H1 (cell line): Measurements from ENCODE around the gene ZNF488. TPM values are rescaled to one million over a fixed set of nuclear protein-coding genes. Genes with fewer than 3 reads are reported as not detected.

Source experiments
- CTCF ChIA-PET: fragments of 300-600 bp; sonication (Branson Sonifier 250); formaldehyde crosslinking; loops from one replicate; lab custom pipeline; 2021; ENCODE audit not compliant: partially characterized antibody; lab: Charles Lee
- POLR2A ChIA-PET: fragments of 300-600 bp; sonication (Branson Sonifier 250); formaldehyde crosslinking; loops from one replicate; lab custom pipeline; 2021; ENCODE audit warnings: inconsistent platforms; ENCODE audit not compliant: partially characterized antibody; lab: Charles Lee
- DNase-seq, 2 experiments: peaks; one replicate each; pipeline versions ENCODE4 v3.0.0 to v3.0.0-alpha.2; 2010 to 2022; ENCODE audit warnings: low spot score in 2 of 2, low read depth in 1 of 2, mixed read lengths in 1 of 2
- FAIRE-seq: peaks from 2 replicates; lab custom pipeline; 2011; peaks lifted over from hg19 to GRCh38; lab: Jason Lieb, UNC
- H2AFZ ChIP-seq: 2 replicates; pipeline ENCODE4 v1.8.1; 2012; ENCODE audit warnings: low read length, inconsistent platforms
- H2AK5ac ChIP-seq: 2 replicates; pipeline ENCODE4 v1.6.1; 2013; ENCODE audit warnings: low read depth, low read length
- H2BK120ac ChIP-seq: replicated peaks from 2 replicates; pipeline ENCODE3; 2013; ENCODE audit warnings: low read depth, low read length, inconsistent platforms
- H2BK12ac ChIP-seq: 2 replicates; pipeline ENCODE4 v1.6.1; 2013; ENCODE audit warnings: low read depth, low read length
- H2BK15ac ChIP-seq: 2 replicates; pipeline ENCODE4 v1.6.1; 2013; ENCODE audit warnings: low read length
- H2BK20ac ChIP-seq: 2 replicates; pipeline ENCODE4 v1.6.1; 2013; ENCODE audit warnings: low read length
- H2BK5ac ChIP-seq: 2 replicates; pipeline ENCODE4 v1.6.1; 2013; ENCODE audit warnings: low read depth, low read length
- H3K14ac ChIP-seq: 2 replicates; pipeline ENCODE4 v1.6.1; 2013; ENCODE audit warnings: inconsistent platforms; ENCODE audit not compliant: insufficient read length
- H3K18ac ChIP-seq: 2 replicates; pipeline ENCODE4 v1.6.1; 2013; ENCODE audit warnings: low read length; ENCODE audit errors: extremely low read depth
- H3K23ac ChIP-seq: 2 replicates; pipeline ENCODE4 v1.6.1; 2013; ENCODE audit warnings: inconsistent platforms; ENCODE audit not compliant: insufficient read length
- H3K23me2 ChIP-seq: 2 replicates; pipeline ENCODE4 v1.6.1; 2013; ENCODE audit warnings: low read depth, low read length
- H3K27ac ChIP-seq: 2 replicates; pipeline ENCODE4 v1.6.1; 2011; ENCODE audit warnings: low read depth, low read length, inconsistent platforms
- H3K27me3 ChIP-seq, 4 experiments: replicated peaks in 1 of 4; 1 replicate in 1 of 4; 2 replicates in 3 of 4; pipeline versions ENCODE4 v1.6.1 to v1.8.1; 2011 to 2013; ENCODE audit warnings: low read length in 3 of 4, mild to moderate bottlenecking in 3 of 4, inconsistent platforms in 2 of 4, mixed read lengths in 2 of 4, moderate library complexity in 1 of 4; ENCODE audit not compliant: control insufficient read depth in 3 of 4, insufficient read depth in 3 of 4; ENCODE audit errors: extremely low read depth in 1 of 4
- H3K36me3 ChIP-seq, 4 experiments: 2 replicates each; pipeline versions ENCODE4 v1.6.1 to v1.8.1; 2011 to 2013; ENCODE audit warnings: mild to moderate bottlenecking in 4 of 4, low read length in 3 of 4, moderate library complexity in 2 of 4, control low read depth in 1 of 4, inconsistent platforms in 1 of 4; ENCODE audit not compliant: insufficient read depth in 4 of 4, control insufficient read depth in 2 of 4
- H3K4ac ChIP-seq: replicated peaks from 2 replicates; pipeline ENCODE3; 2013; ENCODE audit warnings: low read length, low read depth, mixed read lengths, inconsistent platforms; ENCODE audit not compliant: insufficient read length
- H3K4me1 ChIP-seq, 4 experiments: replicated peaks in 1 of 4; 1 replicate in 1 of 4; 2 replicates in 3 of 4; pipeline versions ENCODE4 v1.6.1 to v1.8.1; 2011 to 2013; ENCODE audit warnings: low read length in 3 of 4, inconsistent platforms in 2 of 4, mixed read lengths in 1 of 4; ENCODE audit not compliant: insufficient read depth in 4 of 4, control insufficient read depth in 3 of 4
- H3K4me2 ChIP-seq, 2 experiments: 2 replicates each; pipeline versions ENCODE4 v1.6.1 to v1.8.1; 2011 to 2013; ENCODE audit warnings: low read depth in 2 of 2, low read length in 2 of 2, control low read depth in 1 of 2, inconsistent platforms in 1 of 2, mild to moderate bottlenecking in 1 of 2; ENCODE audit not compliant: insufficient read depth in 1 of 2
- H3K4me3 ChIP-seq, 4 experiments: fragments of 200-600, 300-600 bp in 1 of 4; sonication (generic), shearing (Covaris generic), sonication (Bioruptor Twin) in 1 of 4; 2 replicates each; pipeline versions ENCODE4 v1.5.1 to v1.8.1; 2011 to 2016; ENCODE audit warnings: low read length in 4 of 4, low read depth in 3 of 4, control low read depth in 2 of 4, inconsistent platforms in 2 of 4, mild to moderate bottlenecking in 2 of 4, mixed read lengths in 1 of 4, moderate library complexity in 1 of 4; ENCODE audit not compliant: insufficient read depth in 2 of 4; ENCODE audit errors: extremely low read depth in 1 of 4
- H3K56ac ChIP-seq: replicated peaks from 2 replicates; pipeline ENCODE3; 2013; ENCODE audit warnings: low read depth, mild to moderate bottlenecking, mixed read lengths, low read length, inconsistent platforms; ENCODE audit not compliant: insufficient read length
- H3K79me1 ChIP-seq: 2 replicates; pipeline ENCODE4 v1.6.1; 2013; ENCODE audit warnings: low read depth, low read length, control low read depth
- H3K79me2 ChIP-seq, 2 experiments: 2 replicates each; pipeline versions ENCODE4 v1.6.1 to v1.8.1; 2012 to 2013; ENCODE audit warnings: low read length in 2 of 2, mild to moderate bottlenecking in 2 of 2, inconsistent platforms in 1 of 2; ENCODE audit not compliant: insufficient read depth in 2 of 2, control insufficient read depth in 1 of 2
- H3K9ac ChIP-seq, 4 experiments: replicated peaks in 1 of 4; 1 replicate in 1 of 4; 2 replicates in 3 of 4; pipeline versions ENCODE4 v1.6.1 to v1.8.1; 2011 to 2013; ENCODE audit warnings: low read depth in 3 of 4, low read length in 3 of 4, control low read depth in 2 of 4, mild to moderate bottlenecking in 2 of 4, moderate library complexity in 2 of 4, inconsistent platforms in 1 of 4; ENCODE audit errors: extremely low read depth in 1 of 4
- H3K9me3 ChIP-seq, 2 experiments: 2 replicates each; pipeline versions ENCODE4 v1.6.1 to v1.8.1; 2012 to 2013; ENCODE audit warnings: mild to moderate bottlenecking in 2 of 2, moderate library complexity in 2 of 2, control low read depth in 1 of 2, inconsistent platforms in 1 of 2, low read depth in 1 of 2, low read length in 1 of 2, mixed read lengths in 1 of 2; ENCODE audit not compliant: insufficient read depth in 2 of 2
- H4K20me1 ChIP-seq, 2 experiments: replicated peaks in 1 of 2; 2 replicates each; pipeline versions ENCODE3 to v1.8.1; 2011 to 2013; ENCODE audit warnings: inconsistent platforms in 2 of 2, low read length in 2 of 2, mild to moderate bottlenecking in 1 of 2; ENCODE audit not compliant: insufficient read depth in 2 of 2, control insufficient read depth in 1 of 2
- H4K5ac ChIP-seq: 2 replicates; pipeline ENCODE4 v1.6.1; 2013; ENCODE audit warnings: low read length, low read depth, mixed read lengths, inconsistent platforms; ENCODE audit not compliant: insufficient read length
- H4K8ac ChIP-seq: 2 replicates; pipeline ENCODE4 v1.8.0; 2013; ENCODE audit warnings: mild to moderate bottlenecking, moderate library complexity, low read length, inconsistent platforms; ENCODE audit not compliant: insufficient read depth; ENCODE audit errors: extremely low read depth
- H4K91ac ChIP-seq: replicated peaks from 2 replicates; pipeline ENCODE3; 2013; ENCODE audit warnings: low read length, mixed read lengths, inconsistent platforms; ENCODE audit not compliant: insufficient read length
- BACH1 ChIP-seq: IDR thresholded peaks from 2 replicates; pipeline ENCODE4 v1.6.1; 2012; ENCODE audit warnings: low read length, improper control_type of control experiment
- WGBS, 2 experiments: shearing (Covaris generic) in 1 of 2; methylation state at CpG; one replicate each; pipeline versions ENCODE4 v1.1.6 to v1.1.7; 2013 to 2015; ENCODE audit warnings: low lambda C conversion rate in 2 of 2, mixed read lengths in 2 of 2, inconsistent platforms in 1 of 2, low coverage in 1 of 2, missing lambda C conversion rate in 1 of 2; ENCODE audit not compliant: insufficient replicate concordance in 2 of 2, insufficient coverage in 1 of 2, insufficient read length in 1 of 2; ENCODE audit errors: extremely low coverage in 1 of 2, missing lambda C conversion rate in 1 of 2; 5-methylcytosine and 5-hydroxymethylcytosine counted together
- polyA plus RNA-seq, 7 experiments: library from polyadenylated mRNA; depleted of rRNA in 3 of 7; stranded (reverse) in 5 of 7; unstranded in 2 of 7; fragments of >200 nt in 5 of 7; fragments of 200-250 nt in 2 of 7; gene quantifications; 1 replicate in 5 of 7; 2 replicates in 1 of 7; 4 replicates in 1 of 7; pipeline versions ENCODE4 v1.2.1 to v1.2.3, GENCODE V29; 2011 to 2013; ENCODE audit warnings: missing spikeins in 2 of 7, mixed read lengths in 2 of 7
- total RNA-seq: library from RNA; stranded (reverse); fragmentation: NEBNext Ultra II Directional; extraction: Animal tissue kit (Norgen Biotek cat#: 25700); gene quantifications from 2 replicates; pipeline ENCODE4 v1.2.1, GENCODE V29; 2021
- TF ChIP-seq, protein P1 (sequence below): IDR thresholded peaks from 2 replicates; pipeline ENCODE4 v1.6.1; 2012; ENCODE audit warnings: low read length, inconsistent platforms

The ZNF488 gene
- total and polyA plus RNA-seq, 2 of the 8 experiments (the other 6 are each of a cell fraction or from before 2014, with no cell fraction given), result 7.9 to 11.4 TPM

DNA sequence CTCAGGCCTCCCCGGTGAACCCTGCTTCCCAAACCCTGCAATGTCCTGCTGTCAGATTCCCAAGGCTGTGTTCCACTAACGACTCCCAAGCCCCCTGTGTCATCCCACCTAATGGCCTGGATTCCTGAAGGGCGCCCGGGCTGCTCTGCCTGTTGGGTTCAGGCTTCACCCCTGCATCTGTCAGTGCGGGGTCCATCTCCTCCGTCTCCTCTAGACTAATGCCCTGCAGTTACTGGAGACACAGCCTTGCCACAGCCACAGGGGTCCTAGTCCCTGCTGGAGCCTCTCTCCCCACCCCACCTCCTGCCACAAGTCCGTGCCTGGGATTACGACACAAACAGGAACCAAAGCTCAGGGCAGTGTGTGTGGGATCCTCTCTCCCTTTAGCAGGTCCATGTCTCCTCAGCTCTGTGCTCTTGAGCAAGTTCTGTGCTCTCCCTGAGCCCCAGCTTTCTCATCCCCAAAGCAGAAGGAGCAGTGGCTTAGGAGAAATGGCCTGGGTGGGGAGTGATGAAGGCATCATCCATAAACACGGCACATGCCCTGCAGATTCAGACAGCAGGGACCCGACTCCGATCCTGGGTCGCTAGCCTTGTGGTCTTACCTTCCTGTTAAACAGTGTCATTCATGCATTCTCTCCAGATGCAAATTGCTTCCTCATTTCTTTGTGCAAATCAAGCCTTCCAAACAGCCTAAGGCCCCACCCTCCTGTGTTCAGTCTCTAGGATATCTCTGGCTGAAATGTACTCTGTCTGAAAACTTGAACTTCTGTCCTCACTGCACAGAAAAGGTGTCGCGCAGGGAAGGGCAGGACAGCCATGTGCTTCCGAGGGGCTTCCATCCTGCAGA, 44.1 kb downstream of the ZNF488 start:
- no peak overlapping the region for H2BK20ac ChIP-seq
- H4K20me1 ChIP-seq, result no peaks in the 10 kb centered on the region
- POLR2A ChIA-PET, result no interaction called here
- no peak overlapping the region for H2AK5ac ChIP-seq
- no peaks in the 10 kb centered on the region for H3K79me1 ChIP-seq
- no peak for DNase-seq
- no peaks in the 10 kb centered on the region for H3K79me2 ChIP-seq
- H3K27ac ChIP-seq, result no peak overlapping the region
- no peaks in the 10 kb centered on the region for H3K9me3 ChIP-seq
- 94% methylated on average over 15 of the region's 15 CpGs; no CpG with 5 or more reads in 1 of the 2 experiments for whole genome bisulfite sequencing, 2 experiments
- H3K36me3 ChIP-seq, result no peaks in the 10 kb centered on the region
- peaks cover 0 to 3% (median under 1%) of the 10 kb centered on the region in 4 experiments; a peak in 3 of 7 replicates for H3K4me1 ChIP-seq
- peak overlapping the region; percentile 89; the same call in 1 of the 2 replicates for H2AFZ ChIP-seq
- CTCF ChIA-PET, result interaction anchor here (0.7 to 14.6 kb wide), 23 partner anchors 12 to 347 kb away, joined by 3 to 132 read pairs (median 5); partner anchors contain the start of genes GDF10 and GDF2
- H2BK120ac ChIP-seq, result no peak overlapping the region
- no peak overlapping the region for H2BK12ac ChIP-seq
- H2BK5ac ChIP-seq, result no peak overlapping the region
- no peak overlapping the region for H3K18ac ChIP-seq
- H3K4me2 ChIP-seq, result no peak overlapping the region
- no peak overlapping the region for H4K5ac ChIP-seq
- peak overlapping the region; percentile 85 for H4K8ac ChIP-seq
- TF ChIP-seq, protein P1, sequence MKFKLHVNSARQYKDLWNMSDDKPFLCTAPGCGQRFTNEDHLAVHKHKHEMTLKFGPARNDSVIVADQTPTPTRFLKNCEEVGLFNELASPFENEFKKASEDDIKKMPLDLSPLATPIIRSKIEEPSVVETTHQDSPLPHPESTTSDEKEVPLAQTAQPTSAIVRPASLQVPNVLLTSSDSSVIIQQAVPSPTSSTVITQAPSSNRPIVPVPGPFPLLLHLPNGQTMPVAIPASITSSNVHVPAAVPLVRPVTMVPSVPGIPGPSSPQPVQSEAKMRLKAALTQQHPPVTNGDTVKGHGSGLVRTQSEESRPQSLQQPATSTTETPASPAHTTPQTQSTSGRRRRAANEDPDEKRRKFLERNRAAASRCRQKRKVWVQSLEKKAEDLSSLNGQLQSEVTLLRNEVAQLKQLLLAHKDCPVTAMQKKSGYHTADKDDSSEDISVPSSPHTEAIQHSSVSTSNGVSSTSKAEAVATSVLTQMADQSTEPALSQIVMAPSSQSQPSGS, result no peak
- no peak for TF ChIP-seq BACH1
- no peak overlapping the region for H3K23ac ChIP-seq
- no peak overlapping the region for H4K91ac ChIP-seq
- H3K9ac ChIP-seq, result no peak overlapping the region
- H3K23me2 ChIP-seq, result no peaks in the 10 kb centered on the region
- FAIRE-seq, result no peak
- H3K4ac ChIP-seq, result no peak overlapping the region
- no peak overlapping the region for H3K14ac ChIP-seq
- H3K27me3 ChIP-seq, result no peaks in the 10 kb centered on the region
- no peak overlapping the region for H3K56ac ChIP-seq
- H2BK15ac ChIP-seq, result no peak overlapping the region
- no peak overlapping the region for H3K4me3 ChIP-seq
